Neural progenitor cell (in vitro differentiated cells): ENCODE results near the gene TXNDC17. TPM values are rescaled to one million over a fixed set of nuclear protein-coding genes. Genes with fewer than 3 reads are reported as not detected.

ENCODE experiments used
- DNase-seq: peaks from one replicate; pipeline ENCODE4 v3.0.0-alpha.2; 2016; ENCODE audit warnings: low spot score
- H2AFZ ChIP-seq: fragments of 200-600 bp; sonication (generic); replicated peaks from 2 replicates; pipeline ENCODE4 v1.6.1; 2016; ENCODE audit warnings: antibody characterized with exemption
- H3F3A ChIP-seq: fragments of 200-600 bp; sonication (generic); 2 replicates; pipeline ENCODE4 v1.6.1; 2016; ENCODE audit warnings: antibody characterized with exemption, low read depth
- H3K27ac ChIP-seq: fragments of 200-600 bp; sonication (generic); 2 replicates; pipeline ENCODE4 v1.5.1; 2016; ENCODE audit warnings: mild to moderate bottlenecking
- H3K27me3 ChIP-seq: fragments of 200-600 bp; sonication (generic); 2 replicates; pipeline ENCODE4 v1.6.1; 2016; ENCODE audit warnings: mild to moderate bottlenecking, moderate library complexity
- H3K36me3 ChIP-seq: fragments of 200-600 bp; sonication (generic); 2 replicates; pipeline ENCODE4 v1.5.1; 2016
- H3K4me1 ChIP-seq: fragments of 200-600 bp; sonication (generic); 2 replicates; pipeline ENCODE4 v1.6.1; 2016; ENCODE audit warnings: mixed run types
- H3K4me2 ChIP-seq: fragments of 200-600 bp; sonication (generic); 2 replicates; pipeline ENCODE4 v1.6.1; 2016
- H3K4me3 ChIP-seq: fragments of 200-600 bp; sonication (generic); 2 replicates; pipeline ENCODE4 v1.5.1; 2016
- H3K79me2 ChIP-seq: fragments of 200-600 bp; sonication (generic); 2 replicates; pipeline ENCODE4 v1.6.1; 2016; ENCODE audit warnings: low read depth
- H3K9ac ChIP-seq: fragments of 200-600 bp; sonication (generic); 2 replicates; pipeline ENCODE4 v1.6.1; 2016
- H3K9me3 ChIP-seq: fragments of 200-600 bp; sonication (generic); 2 replicates; pipeline ENCODE4 v1.5.1; 2016; ENCODE audit warnings: low read depth
- H4K20me1 ChIP-seq: fragments of 200-600 bp; sonication (generic); 2 replicates; pipeline ENCODE4 v1.6.1; 2016; ENCODE audit warnings: low read depth
- H3K27ac Mint-ChIP-seq: 3 replicates; pipeline ENCODE4 v1.8.0; 2021; ENCODE audit warnings: mixed read lengths
- H3K27me3 Mint-ChIP-seq: 2 replicates; pipeline ENCODE4 v1.8.0; 2022; ENCODE audit warnings: low read depth, mild to moderate bottlenecking, inconsistent platforms, moderate library complexity, mixed read lengths; ENCODE audit not compliant: insufficient read depth
- H3K36me3 Mint-ChIP-seq: 3 replicates; pipeline ENCODE4 v1.8.0; 2021; ENCODE audit warnings: mixed read lengths
- H3K4me1 Mint-ChIP-seq: 3 replicates; pipeline ENCODE4 v1.8.0; 2021; ENCODE audit warnings: mixed read lengths
- H3K4me3 Mint-ChIP-seq: 3 replicates; pipeline ENCODE4 v1.8.0; 2021; ENCODE audit warnings: mild to moderate bottlenecking, moderate library complexity, mixed read lengths
- H3K9me3 Mint-ChIP-seq: 3 replicates; pipeline ENCODE4 v1.8.0; 2020; ENCODE audit warnings: mixed read lengths
- EZH2 ChIP-seq: fragments of 200-600 bp; sonication (generic); IDR thresholded peaks from 2 replicates; pipeline ENCODE4 v1.6.1; 2017; ENCODE audit warnings: antibody characterized with exemption, mild to moderate bottlenecking, moderate library complexity
- EZH2phosphoT487 ChIP-seq: fragments of 200-600 bp; sonication (generic); IDR thresholded peaks from 2 replicates; pipeline ENCODE4 v1.6.1; 2017; ENCODE audit warnings: antibody characterized with exemption
- total RNA-seq: library from RNA; depleted of rRNA; stranded (reverse); fragments of >200 nt; gene quantifications from 2 replicates; pipeline ENCODE4 v1.2.3, GENCODE V29; 2015; ENCODE audit warnings: low replicate concordance
- TF ChIP-seq, protein P1 (sequence below): fragments of 200-600 bp; sonication (generic); IDR thresholded peaks from 2 replicates; pipeline ENCODE4 v1.5.1; 2017; ENCODE audit warnings: antibody characterized with exemption, mild to moderate bottlenecking

The TXNDC17 gene
- total RNA-seq, 1 donor from 2014 or later = 175 TPM

DNA sequence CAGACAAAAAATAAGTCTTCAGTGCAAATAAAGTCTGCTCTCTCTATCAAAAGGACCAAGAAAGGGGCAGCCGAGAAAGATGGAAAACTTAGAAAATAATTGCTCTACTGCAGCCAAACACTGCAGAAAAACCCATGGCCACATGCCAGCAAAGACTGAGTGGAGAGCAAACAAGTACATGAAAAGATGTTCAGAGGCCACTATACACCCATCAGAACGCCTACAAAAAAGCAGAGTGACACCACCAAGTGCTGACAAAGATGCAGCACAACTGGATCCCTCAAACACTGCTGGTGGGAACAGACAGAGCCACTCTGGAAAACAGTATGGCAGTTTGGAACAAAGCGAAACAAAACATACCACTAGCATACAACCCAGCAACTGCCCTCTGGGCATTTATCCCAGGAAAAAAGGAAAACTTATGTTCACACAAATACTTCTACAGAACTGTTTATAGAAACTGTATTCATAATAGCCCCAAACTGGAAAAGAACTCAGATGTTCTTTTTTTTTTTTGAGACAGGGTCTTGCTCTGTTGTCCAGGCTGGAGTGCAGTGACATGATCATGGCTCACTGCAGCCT is 37.0 kb upstream of the TXNDC17 start:
- no peaks in the 10 kb centered on the region for H3F3A ChIP-seq
- peaks cover 27% of the 10 kb centered on the region for H3K36me3 Mint-ChIP-seq
- TF ChIP-seq EZH2 = no peak
- TF ChIP-seq, protein P1, sequence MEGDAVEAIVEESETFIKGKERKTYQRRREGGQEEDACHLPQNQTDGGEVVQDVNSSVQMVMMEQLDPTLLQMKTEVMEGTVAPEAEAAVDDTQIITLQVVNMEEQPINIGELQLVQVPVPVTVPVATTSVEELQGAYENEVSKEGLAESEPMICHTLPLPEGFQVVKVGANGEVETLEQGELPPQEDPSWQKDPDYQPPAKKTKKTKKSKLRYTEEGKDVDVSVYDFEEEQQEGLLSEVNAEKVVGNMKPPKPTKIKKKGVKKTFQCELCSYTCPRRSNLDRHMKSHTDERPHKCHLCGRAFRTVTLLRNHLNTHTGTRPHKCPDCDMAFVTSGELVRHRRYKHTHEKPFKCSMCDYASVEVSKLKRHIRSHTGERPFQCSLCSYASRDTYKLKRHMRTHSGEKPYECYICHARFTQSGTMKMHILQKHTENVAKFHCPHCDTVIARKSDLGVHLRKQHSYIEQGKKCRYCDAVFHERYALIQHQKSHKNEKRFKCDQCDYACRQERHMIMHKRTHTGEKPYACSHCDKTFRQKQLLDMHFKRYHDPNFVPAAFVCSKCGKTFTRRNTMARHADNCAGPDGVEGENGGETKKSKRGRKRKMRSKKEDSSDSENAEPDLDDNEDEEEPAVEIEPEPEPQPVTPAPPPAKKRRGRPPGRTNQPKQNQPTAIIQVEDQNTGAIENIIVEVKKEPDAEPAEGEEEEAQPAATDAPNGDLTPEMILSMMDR = no peak
- no peak for TF ChIP-seq EZH2phosphoT487

DNA sequence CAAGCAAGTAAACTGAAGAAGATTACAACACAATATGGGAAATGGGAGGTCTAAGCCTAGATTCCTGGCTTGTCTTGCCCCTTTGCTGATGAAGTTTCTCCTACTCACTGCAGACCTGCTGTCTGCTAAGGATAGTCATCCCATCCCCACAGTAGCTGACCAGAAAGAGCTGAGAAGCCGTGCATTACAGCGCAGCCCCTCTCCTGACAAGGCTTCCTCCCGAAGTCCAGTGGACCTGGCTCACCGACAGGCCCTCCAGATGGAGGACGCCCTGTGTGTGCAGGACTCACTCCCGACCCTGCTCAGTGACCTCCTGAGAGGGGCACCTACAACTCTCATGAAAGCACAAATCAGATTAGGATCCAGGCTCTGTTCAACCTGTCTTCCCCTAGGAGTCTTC is 35.7 kb upstream of the TXNDC17 start:
- Mint-ChIP-seq H3K9me3 (no peaks in the 10 kb centered on the region), H3K4me3 (no peak overlapping the region), H3K27me3 (peaks cover 4% of the 10 kb centered on the region), H3K4me1 (no peaks in the 10 kb centered on the region), H3K27ac (no peak overlapping the region), H3K36me3 (peaks cover 24% of the 10 kb centered on the region)
- Histone ChIP-seq H3K4me2 (no peak overlapping the region), H3K9me3 (no peaks in the 10 kb centered on the region), H3F3A (no peaks in the 10 kb centered on the region), H3K27ac (no peak overlapping the region), H3K4me1 (no peaks in the 10 kb centered on the region), H3K9ac (no peak overlapping the region), H2AFZ (no peak overlapping the region), H3K4me3 (no peak overlapping the region), H3K79me2 (no peaks in the 10 kb centered on the region), H3K27me3 (no peaks in the 10 kb centered on the region), H4K20me1 (no peaks in the 10 kb centered on the region), H3K36me3 (peaks cover 5% of the 10 kb centered on the region)
- DNase-seq = no peak
- TF ChIP-seq EZH2phosphoT487 = no peak
- TF ChIP-seq EZH2 = no peak
- TF ChIP-seq, protein P1 = no peak

More for the DNA sequence above, 37.0 kb upstream of the TXNDC17 start:
- no peaks in the 10 kb centered on the region for H3K27me3 ChIP-seq
- no peak overlapping the region for H3K4me3 ChIP-seq
- H3K9ac ChIP-seq = no peak overlapping the region
- Mint-ChIP-seq H3K27ac (no peak overlapping the region), H3K9me3 (no peaks in the 10 kb centered on the region), H3K4me1 (no peaks in the 10 kb centered on the region), H3K27me3 (peaks cover 4% of the 10 kb centered on the region), H3K4me3 (no peak overlapping the region)
- no peaks in the 10 kb centered on the region for H3K9me3 ChIP-seq
- H3K36me3 ChIP-seq = peaks cover 5% of the 10 kb centered on the region
- H4K20me1 ChIP-seq = no peaks in the 10 kb centered on the region
- H3K79me2 ChIP-seq = no peaks in the 10 kb centered on the region
- H3K27ac ChIP-seq = no peak overlapping the region
- no peak overlapping the region for H2AFZ ChIP-seq
- DNase-seq = no peak
- H3K4me1 ChIP-seq = no peaks in the 10 kb centered on the region
- H3K4me2 ChIP-seq = no peak overlapping the region

DNA sequence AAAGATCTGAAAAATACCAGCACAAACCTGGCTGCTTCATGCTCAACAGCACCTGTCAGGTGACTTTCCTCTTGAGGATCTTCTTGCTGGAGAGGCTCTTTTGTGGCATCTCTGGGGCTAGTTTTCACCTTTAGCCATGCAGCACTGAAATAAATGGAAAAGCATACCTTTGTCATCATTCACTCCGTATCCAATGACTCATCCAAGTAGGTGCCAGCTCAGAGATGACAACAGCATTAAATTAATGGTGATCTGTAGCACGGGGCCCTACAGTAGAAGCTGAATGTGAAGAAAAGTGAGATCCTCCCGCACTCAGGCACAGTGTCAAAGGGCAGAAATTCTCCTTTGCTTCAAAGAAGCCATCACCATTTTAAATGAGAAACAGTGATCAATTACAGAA is 32.5 kb upstream of the TXNDC17 start:
- H3K27ac ChIP-seq = no peak overlapping the region
- H3K9ac ChIP-seq = no peak overlapping the region
- no peak overlapping the region for H2AFZ ChIP-seq
- no peak overlapping the region for H3K4me2 ChIP-seq
- Mint-ChIP-seq H3K27ac (no peak overlapping the region), H3K4me1 (no peaks in the 10 kb centered on the region), H3K36me3 (peaks cover 24% of the 10 kb centered on the region), H3K27me3 (peaks cover 4% of the 10 kb centered on the region), H3K4me3 (no peak overlapping the region), H3K9me3 (no peaks in the 10 kb centered on the region)
- TF ChIP-seq, protein P1 = no peak
- TF ChIP-seq EZH2phosphoT487 (no peak), EZH2 (no peak)
- no peaks in the 10 kb centered on the region for H4K20me1 ChIP-seq
- no peak for DNase-seq
- no peaks in the 10 kb centered on the region for H3K27me3 ChIP-seq
- no peaks in the 10 kb centered on the region for H3K9me3 ChIP-seq
- H3K4me3 ChIP-seq = no peak overlapping the region
- H3K36me3 ChIP-seq = peaks cover 5% of the 10 kb centered on the region
- no peaks in the 10 kb centered on the region for H3F3A ChIP-seq
- no peaks in the 10 kb centered on the region for H3K4me1 ChIP-seq
- H3K79me2 ChIP-seq = no peaks in the 10 kb centered on the region
